Neural crest cell (in vitro differentiated cells): ENCODE data around the gene KIR2DL4. TPM values are rescaled to one million over a fixed set of nuclear protein-coding genes. Genes with fewer than 3 reads are reported as not detected.
"Not testable (repeated sequence)": the region's sequence is repeated elsewhere in the genome, so short reads cannot be mapped to it uniquely, and the experiment has no call there.

Experiments
- DNase-seq: peaks from one replicate; pipeline ENCODE4 v3.0.0; 2021; ENCODE audit warnings: low read depth, mixed read lengths, low spot score
- H3K27ac Mint-ChIP-seq: one replicate; pipeline ENCODE4 v1.8.0; 2021; ENCODE audit warnings: mild to moderate bottlenecking, mixed read lengths; ENCODE audit not compliant: unreplicated experiment
- H3K27me3 Mint-ChIP-seq: 2 replicates; pipeline ENCODE4 v1.8.0; 2021; ENCODE audit warnings: low read depth, mild to moderate bottlenecking, mixed read lengths
- H3K36me3 Mint-ChIP-seq: 2 replicates; pipeline ENCODE4 v1.8.0; 2021; ENCODE audit warnings: low read depth, mild to moderate bottlenecking, mixed read lengths
- H3K4me1 Mint-ChIP-seq: 2 replicates; pipeline ENCODE4 v1.8.0; 2021; ENCODE audit warnings: mixed read lengths
- H3K4me3 Mint-ChIP-seq: one replicate; pipeline ENCODE4 v1.8.0; 2021; ENCODE audit warnings: mild to moderate bottlenecking, mixed read lengths
- H3K9me3 Mint-ChIP-seq: 2 replicates; pipeline ENCODE4 v1.8.0; 2021; ENCODE audit warnings: mixed read lengths
- CTCF ChIP-seq: fragments of 200-600 bp; sonication (generic); conservative IDR thresholded peaks from 2 replicates; pipeline ENCODE4 v1.5.0; 2021; ENCODE audit warnings: antibody characterized with exemption, mild to moderate bottlenecking
- total RNA-seq: library from RNA; stranded (reverse); gene quantifications from 2 replicates; pipeline ENCODE4 v1.2.1, GENCODE V29; 2021

KIR2DL4 gene
- total RNA-seq, 1 donor from 2014 or later, result not detected

- H3K4me3 Mint-ChIP-seq, H3K4me1 Mint-ChIP-seq, DNase-seq, H3K27me3 Mint-ChIP-seq, H3K27ac Mint-ChIP-seq: not testable (repeated sequence)
- Mint-ChIP-seq H3K36me3 (peaks cover 14% of the 10 kb centered on the region), H3K9me3 (peaks cover 30% of the 10 kb centered on the region)
Observed at GRCh38 chr19:54777851-54778250, 25.6 kb upstream of the KIR2DL4 start.

- H3K27me3 Mint-ChIP-seq, H3K4me3 Mint-ChIP-seq, H3K4me1 Mint-ChIP-seq, DNase-seq, H3K36me3 Mint-ChIP-seq, H3K27ac Mint-ChIP-seq: not testable (repeated sequence)
- peaks cover 25% of the 10 kb centered on the region for H3K9me3 Mint-ChIP-seq
Observed at GRCh38 chr19:54778896-54779295, 24.5 kb upstream of the KIR2DL4 start.

GRCh38 chr19:54782916-54783315 lies 20.5 kb upstream of the KIR2DL4 start:
- not testable (repeated sequence) for H3K27me3 Mint-ChIP-seq, H3K4me1 Mint-ChIP-seq, DNase-seq, H3K4me3 Mint-ChIP-seq, H3K36me3 Mint-ChIP-seq, H3K27ac Mint-ChIP-seq
- peaks cover 24% of the 10 kb centered on the region for H3K9me3 Mint-ChIP-seq

GRCh38 chr19:54786091-54786723 lies 17.2 kb upstream of the KIR2DL4 start:
- DNase-seq, H3K4me1 Mint-ChIP-seq, H3K27ac Mint-ChIP-seq, H3K27me3 Mint-ChIP-seq, H3K4me3 Mint-ChIP-seq, H3K36me3 Mint-ChIP-seq: not testable (repeated sequence)
- peaks cover 30% of the 10 kb centered on the region for H3K9me3 Mint-ChIP-seq

GRCh38 chr19:54788154-54788553 lies 15.3 kb upstream of the KIR2DL4 start:
- H3K4me1 Mint-ChIP-seq, H3K27me3 Mint-ChIP-seq, H3K27ac Mint-ChIP-seq, H3K4me3 Mint-ChIP-seq, DNase-seq, H3K36me3 Mint-ChIP-seq: not testable (repeated sequence)
- peaks cover 31% of the 10 kb centered on the region for H3K9me3 Mint-ChIP-seq

GRCh38 chr19:54790711-54791110 lies 12.7 kb upstream of the KIR2DL4 start:
- no peak for TF ChIP-seq CTCF
- H3K27me3 Mint-ChIP-seq, result no peaks in the 10 kb centered on the region
- no peak for DNase-seq
- no peaks in the 10 kb centered on the region for H3K4me1 Mint-ChIP-seq
- peaks cover 7% of the 10 kb centered on the region for H3K36me3 Mint-ChIP-seq
- H3K9me3 Mint-ChIP-seq, result peaks cover 28% of the 10 kb centered on the region
- no peak overlapping the region for H3K27ac Mint-ChIP-seq
- no peak overlapping the region for H3K4me3 Mint-ChIP-seq

GRCh38 chr19:54791476-54791875 lies 11.9 kb upstream of the KIR2DL4 start:
- H3K27ac Mint-ChIP-seq, result no peak overlapping the region
- TF ChIP-seq CTCF, result no peak
- no peak overlapping the region for H3K4me3 Mint-ChIP-seq
- peaks cover 31% of the 10 kb centered on the region for H3K9me3 Mint-ChIP-seq
- no peaks in the 10 kb centered on the region for H3K4me1 Mint-ChIP-seq
- peaks cover 7% of the 10 kb centered on the region for H3K36me3 Mint-ChIP-seq
- DNase-seq, result no peak
- H3K27me3 Mint-ChIP-seq, result no peaks in the 10 kb centered on the region

- no peak overlapping the region for H3K27ac Mint-ChIP-seq
- no peak for DNase-seq
- H3K36me3 Mint-ChIP-seq, result peaks cover 5% of the 10 kb centered on the region
- TF ChIP-seq CTCF, result no peak
- peaks cover 26% of the 10 kb centered on the region for H3K9me3 Mint-ChIP-seq
- H3K27me3 Mint-ChIP-seq, result no peaks in the 10 kb centered on the region
- H3K4me1 Mint-ChIP-seq, result no peaks in the 10 kb centered on the region
- H3K4me3 Mint-ChIP-seq, result no peak overlapping the region
Observed at GRCh38 chr19:54792814-54793213, 10.6 kb upstream of the KIR2DL4 start.
